SHP77 treated with DMSO at 0.1 percent for 48 hours (cell line): ENCODE results near the gene CGAS.
"Not testable (repeated sequence)": the region's sequence is repeated elsewhere in the genome, so short reads cannot be mapped to it uniquely, and the experiment has no call there.

Experiments
- DNase-seq: peaks from one replicate; lab custom pipeline; 2025; lab: John Stamatoyannopoulos, UW

Gene CGAS

GRCh38 chr6:73452107-73452461, at the start of gene CGAS:
Gene CGAS, minus strand, starts transcription at chr6:73452297. Its CDS starts 116 bp downstream, at chr6:73452181.
- DNase-seq, result no peak

GRCh38 chr6:73497915-73498314, 45.8 kb upstream of the CGAS start:
- no peak for DNase-seq

- no peak for DNase-seq
These were observed 39.3 kb upstream of the CGAS start for GRCh38 chr6:73491377-73491776.

- no peak for DNase-seq
These were observed 35.4 kb upstream of the CGAS start for GRCh38 chr6:73487473-73487872.

GRCh38 chr6:73484438-73484837, 32.3 kb upstream of the CGAS start:
- DNase-seq, result no peak

GRCh38 chr6:73481969-73482368, 29.9 kb upstream of the CGAS start:
- no peak for DNase-seq

GRCh38 chr6:73477407-73477806, 25.3 kb upstream of the CGAS start:
- no peak for DNase-seq

GRCh38 chr6:73476723-73477122, 24.6 kb upstream of the CGAS start:
- no peak for DNase-seq

GRCh38 chr6:73471686-73472290, 19.7 kb upstream of the CGAS start:
- DNase-seq, result no peak

GRCh38 chr6:73461537-73462350, 9.6 kb upstream of the CGAS start, which contains the start of gene MTO1:
Gene MTO1, plus strand, starts transcription at chr6:73461737. Its CDS starts 118 bp downstream, at chr6:73461855.
- DNase-seq, result peak; percentile 62

GRCh38 chr6:73460056-73460455, 8.0 kb upstream of the CGAS start:
- DNase-seq, result no peak

- not testable (repeated sequence) for DNase-seq
These were observed 7.4 kb upstream of the CGAS start for GRCh38 chr6:73459474-73459873.

GRCh38 chr6:73455865-73456629, 4.0 kb upstream of the CGAS start:
- no peak for DNase-seq

GRCh38 chr6:73451223-73452106, 632 bp downstream of the CGAS start:
- DNase-seq, result no peak

- DNase-seq, result no peak
These were observed 8.5 kb downstream of the CGAS start for GRCh38 chr6:73443555-73443954.

GRCh38 chr6:73435236-73435635, 16.9 kb downstream of the CGAS start:
- no peak for DNase-seq

GRCh38 chr6:73421534-73421933, 30.6 kb downstream of the CGAS start:
- no peak for DNase-seq

GRCh38 chr6:73418081-73418741, 33.9 kb downstream of the CGAS start:
- DNase-seq, result no peak

- no peak for DNase-seq
These were observed 39.0 kb downstream of the CGAS start for GRCh38 chr6:73413102-73413501.

- no peak for DNase-seq
These were observed 42.7 kb downstream of the CGAS start for GRCh38 chr6:73409395-73409794.

- DNase-seq, result no peak
These were observed 51.4 kb downstream of the CGAS start for GRCh38 chr6:73400656-73401055.
